Activated T-helper 1 cell treated with anti-CD3 and anti-CD28 coated beads, Interleukin-2, amount 50 U/mL, for 16 hours (primary cell): ENCODE measurements around the gene TARBP2.
"Not testable (repeated sequence)": the region's sequence is repeated elsewhere in the genome, so short reads cannot be mapped to it uniquely, and the experiment has no call there.

Experiments used
- DNase-seq, 2 donors: peaks; one replicate each; pipeline ENCODE4 v3.0.0-alpha.2; 2020; ENCODE audit warnings: low read depth in 1 of 2, low spot score in 1 of 2

TARBP2 gene

GRCh38 chr12:53510181-53510812 is 9.2 kb downstream of the TARBP2 start:
- no peak for DNase-seq

GRCh38 chr12:53513712-53514410 is 12.8 kb downstream of the TARBP2 start:
- no peak for DNase-seq

- no peak for DNase-seq
These were observed 13.7 kb downstream of the TARBP2 start for GRCh38 chr12:53514628-53515290.

GRCh38 chr12:53515291-53515680 is 14.2 kb downstream of the TARBP2 start:
- no peak for DNase-seq

GRCh38 chr12:53516758-53517455 is 15.8 kb downstream of the TARBP2 start:
- DNase-seq = no peak

GRCh38 chr12:53518381-53518780 is 17.3 kb downstream of the TARBP2 start:
- DNase-seq = no peak

- DNase-seq = no peak
These were observed 22.0 kb downstream of the TARBP2 start for GRCh38 chr12:53523131-53523530.

GRCh38 chr12:53524476-53524875 is 23.4 kb downstream of the TARBP2 start:
- DNase-seq = no peak

- DNase-seq = no peak
These were observed 29.0 kb downstream of the TARBP2 start for GRCh38 chr12:53530061-53530460.

- no peak for DNase-seq
These were observed 29.8 kb downstream of the TARBP2 start for GRCh38 chr12:53530920-53531319.

- no peak for DNase-seq
These were observed 30.9 kb downstream of the TARBP2 start for GRCh38 chr12:53532021-53532420.

GRCh38 chr12:53532524-53533445 is 31.7 kb downstream of the TARBP2 start:
- no peak for DNase-seq

GRCh38 chr12:53533471-53533870 is 32.4 kb downstream of the TARBP2 start:
- DNase-seq = no peak

- DNase-seq = no peak
These were observed 35.9 kb downstream of the TARBP2 start for GRCh38 chr12:53536962-53537361.

GRCh38 chr12:53538209-53538689 is 37.2 kb downstream of the TARBP2 start:
- no peak for DNase-seq

GRCh38 chr12:53539526-53539925 is 38.4 kb downstream of the TARBP2 start:
- DNase-seq = no peak

- peak in 1 of 2 donors; percentile 2 for DNase-seq
These were observed 42.5 kb downstream of the TARBP2 start for GRCh38 chr12:53543539-53543938.

- DNase-seq = not testable (repeated sequence)
These were observed 47.3 kb downstream of the TARBP2 start for GRCh38 chr12:53548354-53548753.

GRCh38 chr12:53550131-53550530 is 49.0 kb downstream of the TARBP2 start:
- DNase-seq = not testable (repeated sequence)

- no peak for DNase-seq
These were observed 49.5 kb downstream of the TARBP2 start for GRCh38 chr12:53550595-53550994.
